Glomerular visceral epithelial cell (primary cell): ENCODE measurements around the gene UNC93B1.
A peak's percentile ranks its signal among the peaks of the same experiment; 100 is the strongest.
"Not testable (repeated sequence)": the region's sequence is repeated elsewhere in the genome, so short reads cannot be mapped to it uniquely, and the experiment has no call there.

Source experiments
- DNase-seq: peaks from one replicate; pipeline ENCODE4 v3.0.0-alpha.2; 2016; ENCODE audit errors: extremely low spot score

UNC93B1 gene

GRCh38 chr11:67991347-67992121 is 12.4 kb downstream of the UNC93B1 start:
- DNase-seq, result not testable (repeated sequence)

- DNase-seq, result not testable (repeated sequence)
Measured at GRCh38 chr11:67990546-67991346, 13.2 kb downstream of the UNC93B1 start.

DNA sequence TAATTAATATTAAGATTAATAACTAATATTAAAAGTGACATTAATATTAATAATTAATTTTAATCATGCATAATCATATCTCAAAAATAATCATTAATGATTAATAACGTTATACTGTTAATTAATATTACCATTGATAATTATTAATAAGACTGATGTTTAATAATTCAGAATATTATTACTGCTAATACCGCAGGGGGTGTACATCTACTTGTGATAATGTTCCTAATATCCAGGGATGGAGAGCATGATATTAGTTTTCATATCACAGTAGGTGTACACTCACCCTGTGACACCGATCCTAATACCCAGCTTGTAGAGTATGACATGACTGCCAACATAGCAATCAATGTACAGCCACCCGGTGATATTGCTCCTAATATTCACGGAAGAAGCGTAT is 18.6 kb downstream of the UNC93B1 start:
- not testable (repeated sequence) for DNase-seq

GRCh38 chr11:67983951-67984350 is 19.9 kb downstream of the UNC93B1 start:
- DNase-seq, result no peak

GRCh38 chr11:67982255-67982857 is 21.5 kb downstream of the UNC93B1 start:
- DNase-seq, result not testable (repeated sequence)

GRCh38 chr11:67981226-67981625 is 22.7 kb downstream of the UNC93B1 start:
- not testable (repeated sequence) for DNase-seq

- DNase-seq, result peak; percentile 53
Measured at GRCh38 chr11:67978766-67979418, 25.0 kb downstream of the UNC93B1 start.

GRCh38 chr11:67974746-67975145 is 29.2 kb downstream of the UNC93B1 start:
- not testable (repeated sequence) for DNase-seq

GRCh38 chr11:67965830-67966348 is 38.0 kb downstream of the UNC93B1 start:
- DNase-seq, result not testable (repeated sequence)

GRCh38 chr11:67964746-67965145 is 39.2 kb downstream of the UNC93B1 start:
- not testable (repeated sequence) for DNase-seq

GRCh38 chr11:67963879-67964278 is 40.0 kb downstream of the UNC93B1 start:
- DNase-seq, result not testable (repeated sequence)

- DNase-seq, result not testable (repeated sequence)
Measured at GRCh38 chr11:67963217-67963616, 40.7 kb downstream of the UNC93B1 start.

GRCh38 chr11:67956236-67956635 is 47.7 kb downstream of the UNC93B1 start:
- not testable (repeated sequence) for DNase-seq

GRCh38 chr11:67955461-67956007 is 48.4 kb downstream of the UNC93B1 start:
- peak; percentile 72 for DNase-seq

- DNase-seq, result not testable (repeated sequence)
Measured at GRCh38 chr11:67954971-67955370, 48.9 kb downstream of the UNC93B1 start.

GRCh38 chr11:67954251-67954650 is 49.6 kb downstream of the UNC93B1 start:
- DNase-seq, result not testable (repeated sequence)

DNA sequence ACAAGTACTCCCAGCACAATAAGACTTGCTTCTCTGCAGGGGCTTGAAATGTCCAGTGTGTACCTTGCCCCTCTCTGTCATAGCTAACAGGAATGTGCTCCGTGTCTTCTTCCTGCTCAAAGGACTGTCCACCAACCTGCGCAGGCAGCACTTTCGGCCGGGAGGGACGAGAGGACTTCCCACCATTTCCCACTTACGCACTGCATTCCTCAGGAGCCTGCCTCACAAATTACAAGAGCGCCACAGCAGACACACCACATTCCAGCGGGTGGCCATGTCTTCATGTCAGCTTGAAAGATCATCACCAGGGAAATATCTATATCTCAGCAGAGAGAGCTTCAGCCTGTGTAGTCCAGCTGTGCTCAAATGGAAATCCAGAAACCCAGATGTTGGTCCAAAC is 53.2 kb downstream of the UNC93B1 start:
- DNase-seq, result not testable (repeated sequence)

GRCh38 chr11:67947785-67948184 is 56.1 kb downstream of the UNC93B1 start:
- DNase-seq, result not testable (repeated sequence)

- not testable (repeated sequence) for DNase-seq
Measured at GRCh38 chr11:67946403-67946802, 57.5 kb downstream of the UNC93B1 start.

DNA sequence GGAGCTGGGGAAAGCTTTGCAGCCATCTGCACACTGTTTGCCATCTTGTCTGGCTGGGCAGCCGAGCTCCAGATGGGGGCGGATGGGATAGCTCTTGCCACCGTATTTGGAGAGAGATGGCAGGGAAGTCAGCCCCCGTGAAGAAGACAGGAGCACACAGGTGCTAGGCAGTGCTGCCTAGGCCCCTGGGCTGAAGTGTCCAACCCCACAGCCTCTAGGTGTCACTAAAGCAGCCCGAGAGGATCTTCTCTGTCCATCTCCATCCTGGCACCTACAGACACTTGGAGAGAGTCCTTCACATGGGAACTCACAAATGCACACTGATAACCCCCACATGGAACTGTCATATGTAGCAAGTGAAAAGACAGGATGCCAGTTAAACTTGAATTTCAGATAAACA is 60.5 kb downstream of the UNC93B1 start:
- not testable (repeated sequence) for DNase-seq
